ENCODE results near the gene COL16A1.
A peak's percentile ranks its signal among the peaks of the same experiment; 100 is the strongest.
"Not testable (repeated sequence)": the region's sequence is repeated elsewhere in the genome, so short reads cannot be mapped to it uniquely, and the experiment has no call there.

The COL16A1 gene

DNA sequence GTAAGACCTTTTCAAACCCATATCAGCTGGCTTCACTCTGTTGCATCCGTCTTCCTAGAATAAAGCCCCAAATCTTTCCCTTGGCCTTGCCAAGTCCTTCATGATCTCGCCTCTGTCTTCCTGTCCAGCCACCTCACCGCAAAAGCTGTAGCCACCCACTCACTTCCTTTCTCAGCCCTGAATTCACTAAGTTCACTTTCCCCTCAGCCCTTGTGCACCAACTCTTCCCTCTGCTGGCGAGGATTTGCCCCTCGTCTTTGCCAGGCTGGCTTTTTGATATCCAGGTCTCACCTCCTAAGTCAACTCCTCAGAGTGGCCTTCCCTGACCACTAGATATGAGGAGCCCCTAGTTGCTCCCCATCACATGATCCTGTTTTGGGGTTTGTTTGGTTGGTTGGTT, 3.9 kb upstream of the COL16A1 start:
- ATAC-seq (replicated peaks) (no peak), DNase-seq (no peak)
- Mint-ChIP-seq H3K4me3 (peak overlapping the region in 1 of 2 donors; percentile 9), H3K9me3 (no peaks in the 10 kb centered on the region), H3K4me1 (ENCODE audit: low read depth in 2 of 2) (peaks cover 26 to 31% of the 10 kb centered on the region in 2 donors), H3K36me3 (ENCODE audit: insufficient read depth) (no peaks in the 10 kb centered on the region), H3K27ac (peak overlapping the region in 1 of 2 donors; percentile 76), H3K27me3 (peaks cover 19 to 29% of the 10 kb centered on the region in 2 donors)

DNA sequence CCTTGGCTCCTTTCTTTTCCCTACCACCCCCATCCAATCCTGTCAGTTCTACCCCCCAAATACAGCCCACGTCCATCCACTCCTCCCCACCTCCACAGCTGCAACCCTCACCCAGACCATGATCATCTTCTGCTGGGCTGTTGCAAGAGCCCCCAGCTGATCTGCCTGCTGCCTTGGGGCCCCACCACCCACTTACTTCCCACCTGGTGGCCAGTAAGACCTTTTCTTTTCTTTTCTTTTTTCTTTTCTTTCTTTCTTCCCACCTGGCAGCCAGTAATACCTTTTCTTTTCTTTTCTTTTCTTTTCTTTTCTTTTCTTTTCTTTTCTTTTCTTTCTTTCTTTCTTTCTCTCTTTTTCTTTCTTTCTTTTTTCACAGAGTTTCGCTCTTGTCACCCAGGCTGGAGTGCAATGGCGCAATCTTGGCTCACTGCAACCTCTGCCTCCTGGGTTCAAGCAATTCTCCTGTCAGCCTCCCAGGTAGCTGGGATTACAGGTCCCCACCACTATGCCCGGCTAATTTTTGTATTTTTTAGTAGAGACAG, 3.3 kb upstream of the COL16A1 start:
- Mint-ChIP-seq H3K27ac (peak overlapping the region in 1 of 2 donors; percentile 76), H3K27me3 (peaks cover 13 to 23% of the 10 kb centered on the region in 2 donors), H3K4me1 (ENCODE audit: low read depth in 2 of 2) (peaks cover 26 to 31% of the 10 kb centered on the region in 2 donors)
- not testable (repeated sequence) for DNase-seq; H3K4me3 Mint-ChIP-seq; H3K9me3 Mint-ChIP-seq; ATAC-seq (replicated peaks); H3K36me3 Mint-ChIP-seq (ENCODE audit: insufficient read depth)

DNA sequence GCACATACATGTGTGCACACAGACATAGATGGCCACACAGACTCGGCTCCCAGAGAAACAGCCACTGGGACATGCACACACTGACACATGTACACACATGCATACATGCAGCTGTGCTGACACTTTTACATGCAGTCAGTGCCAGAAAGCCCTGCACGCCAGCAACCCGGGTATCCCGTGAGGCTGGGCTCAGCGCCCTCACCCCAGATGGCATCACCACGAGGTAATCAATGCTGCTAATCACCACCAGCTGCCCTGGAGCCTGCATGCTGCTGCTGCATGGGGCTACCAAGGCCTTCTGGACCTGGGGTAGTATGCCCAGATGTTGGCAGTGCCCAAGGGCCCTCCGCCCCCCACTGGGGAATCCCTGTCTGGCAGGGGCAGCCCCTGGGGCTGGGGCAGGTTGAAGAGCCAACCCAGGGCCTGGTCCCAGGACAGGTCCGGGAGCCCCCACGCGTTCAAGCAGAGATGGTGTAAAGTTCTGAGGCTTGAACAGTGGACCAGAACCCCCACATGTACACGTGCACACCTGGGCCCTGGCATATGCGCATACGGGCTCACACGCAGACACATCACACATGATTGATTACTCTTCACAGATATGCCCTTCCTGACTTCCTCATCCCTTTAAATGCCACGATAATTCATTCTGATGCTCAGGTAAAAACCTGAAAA, 2.7 kb upstream of the COL16A1 start:
- H3K27me3 Mint-ChIP-seq = peaks cover 9 to 18% of the 10 kb centered on the region in 2 donors
- no peaks in the 10 kb centered on the region for H3K36me3 Mint-ChIP-seq (ENCODE audit: insufficient read depth)
- H3K4me3 Mint-ChIP-seq = no peak overlapping the region
- H3K9me3 Mint-ChIP-seq = no peaks in the 10 kb centered on the region
- no peak for ATAC-seq (replicated peaks)
- peak overlapping the region in 1 of 2 donors; percentile 76 for H3K27ac Mint-ChIP-seq
- DNase-seq = no peak
- peaks cover 26 to 31% of the 10 kb centered on the region in 2 donors for H3K4me1 Mint-ChIP-seq (ENCODE audit: low read depth in 2 of 2)

DNA sequence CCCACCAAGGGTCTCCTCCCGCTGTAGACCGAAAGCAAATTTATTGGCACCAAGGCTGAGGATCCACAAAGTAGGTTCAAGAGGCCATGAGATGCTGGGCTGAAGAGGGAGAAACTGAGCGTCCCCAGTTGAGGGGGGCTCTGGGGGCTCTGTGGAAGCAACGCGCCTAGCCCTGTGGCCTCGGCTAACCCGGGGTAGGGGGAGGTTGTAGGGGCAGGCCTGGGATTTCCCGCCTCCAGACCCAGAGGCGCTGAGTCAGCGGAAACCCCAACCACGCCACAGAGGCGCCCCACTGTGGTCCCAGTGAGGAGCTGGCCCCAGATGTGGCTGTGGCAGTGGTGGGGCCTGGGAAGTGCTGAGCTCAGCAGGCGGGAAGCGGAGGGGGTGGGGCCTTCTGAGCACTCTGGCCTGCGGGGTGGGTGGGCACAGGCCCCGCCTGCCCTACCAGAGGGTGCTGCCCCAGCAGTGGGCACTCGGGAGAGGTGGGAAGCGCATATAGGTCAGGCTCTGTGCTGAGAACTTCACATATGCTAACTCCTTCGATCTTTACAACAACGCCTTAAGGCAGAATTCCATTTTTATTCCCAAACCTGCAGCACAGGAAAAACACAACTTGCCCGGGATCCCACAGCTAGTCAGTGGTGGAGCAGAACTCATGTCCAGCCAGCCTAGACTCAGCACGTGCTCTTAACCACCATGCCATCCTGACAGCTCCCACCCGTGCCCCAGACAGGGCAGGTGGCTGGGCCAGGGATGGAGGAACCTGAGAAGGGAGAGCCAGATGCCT, 1.5 kb upstream of the COL16A1 start:
- H3K4me1 Mint-ChIP-seq (ENCODE audit: low read depth in 2 of 2) = peaks cover 34 to 37% of the 10 kb centered on the region in 2 donors
- peak overlapping the region; percentile 66 to 86 for H3K27ac Mint-ChIP-seq
- H3K27me3 Mint-ChIP-seq = peaks cover 9 to 18% of the 10 kb centered on the region in 2 donors
- ATAC-seq (replicated peaks) (peak; percentile 94), DNase-seq (peak; percentile 43 to 66 (median 65))
- H3K9me3 Mint-ChIP-seq = no peaks in the 10 kb centered on the region
- peak overlapping the region; percentile 61 to 71 for H3K4me3 Mint-ChIP-seq
- H3K36me3 Mint-ChIP-seq (ENCODE audit: insufficient read depth) = peaks cover 4% of the 10 kb centered on the region

DNA sequence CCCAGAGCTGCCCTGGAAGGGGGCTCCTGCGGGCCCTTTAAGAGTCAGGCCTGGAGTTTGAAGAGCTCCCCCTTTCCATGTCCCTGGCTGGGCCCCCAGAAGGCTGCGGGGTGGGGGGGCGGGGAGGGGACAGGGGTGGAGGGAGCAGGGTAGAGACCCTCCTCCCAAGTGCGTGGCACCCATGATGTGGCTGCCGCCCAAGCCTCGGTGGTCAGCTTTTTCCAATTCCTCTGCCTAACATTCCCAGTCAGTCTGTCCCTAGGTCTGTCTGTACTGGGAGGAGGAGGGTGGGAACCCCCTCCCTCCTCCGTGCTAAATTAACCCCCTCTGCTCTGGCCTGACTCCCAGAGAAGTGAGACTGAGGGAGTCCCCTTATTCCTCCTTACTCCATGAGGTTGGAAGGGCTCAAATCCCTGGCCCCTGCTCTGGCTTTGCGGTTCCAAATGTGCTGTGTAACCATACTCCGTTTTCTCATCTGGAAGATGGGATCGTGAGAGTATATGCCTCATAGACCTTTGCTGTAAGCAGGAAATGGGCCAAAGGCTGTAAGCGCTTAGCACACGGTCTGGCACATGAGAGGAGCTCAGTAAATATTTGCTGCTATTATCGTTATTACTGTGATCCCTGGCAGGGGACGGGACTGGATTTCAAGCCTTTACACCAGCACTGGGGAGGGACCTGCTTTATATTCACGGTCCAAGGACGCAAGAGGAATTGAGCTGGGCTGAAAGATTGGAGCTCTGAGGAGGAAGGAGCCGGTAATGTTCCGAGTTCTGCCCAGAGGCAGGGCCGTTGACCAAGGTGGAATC, 658 bp upstream of the COL16A1 start:
- H3K9me3 Mint-ChIP-seq = no peaks in the 10 kb centered on the region
- peak overlapping the region; percentile 66 to 86 for H3K27ac Mint-ChIP-seq
- H3K4me1 Mint-ChIP-seq (ENCODE audit: low read depth in 2 of 2) = peaks cover 42 to 43% of the 10 kb centered on the region in 2 donors
- H3K4me3 Mint-ChIP-seq = peak overlapping the region; percentile 61 to 71
- DNase-seq (no peak), ATAC-seq (replicated peaks) (no peak)
- H3K27me3 Mint-ChIP-seq = peaks cover 9 to 18% of the 10 kb centered on the region in 2 donors
- peaks cover 4% of the 10 kb centered on the region for H3K36me3 Mint-ChIP-seq (ENCODE audit: insufficient read depth)

DNA sequence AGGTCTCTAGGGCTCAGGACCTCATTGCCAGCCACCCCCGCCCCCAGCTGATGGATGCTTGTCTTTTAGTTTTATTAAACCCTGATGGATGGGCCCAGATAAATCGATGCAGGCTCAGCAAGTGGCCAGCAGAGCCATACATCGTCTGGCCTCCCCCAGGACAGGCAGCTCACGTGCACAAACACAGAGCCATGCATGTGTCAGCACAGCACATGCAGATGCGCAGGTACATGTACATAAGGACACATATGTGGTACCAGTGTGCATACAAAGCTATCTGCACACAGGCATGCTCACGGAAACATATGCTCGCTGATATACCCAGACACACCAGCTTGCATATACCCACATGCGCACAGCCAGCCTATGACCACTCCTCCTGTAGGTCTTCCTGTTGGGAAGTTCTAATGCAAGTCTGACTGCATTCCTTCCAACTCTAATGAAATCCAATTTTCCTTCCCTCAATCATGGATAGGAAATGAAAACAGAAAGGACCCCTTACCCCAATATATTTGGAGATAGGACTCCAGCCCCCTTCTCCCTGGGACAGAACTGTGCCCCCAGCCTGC, 897 bp downstream of the COL16A1 start:
- H3K27me3 Mint-ChIP-seq = peaks cover 0 to 10% of the 10 kb centered on the region in 2 donors
- H3K36me3 Mint-ChIP-seq (ENCODE audit: insufficient read depth) = peaks cover 4% of the 10 kb centered on the region
- no peak overlapping the region for H3K4me3 Mint-ChIP-seq
- ATAC-seq (replicated peaks) = no peak
- DNase-seq = no peak
- H3K4me1 Mint-ChIP-seq (ENCODE audit: low read depth in 2 of 2) = peaks cover 48 to 50% of the 10 kb centered on the region in 2 donors
- H3K9me3 Mint-ChIP-seq = no peaks in the 10 kb centered on the region
- H3K27ac Mint-ChIP-seq = peak overlapping the region in 1 of 2 donors; percentile 75

DNA sequence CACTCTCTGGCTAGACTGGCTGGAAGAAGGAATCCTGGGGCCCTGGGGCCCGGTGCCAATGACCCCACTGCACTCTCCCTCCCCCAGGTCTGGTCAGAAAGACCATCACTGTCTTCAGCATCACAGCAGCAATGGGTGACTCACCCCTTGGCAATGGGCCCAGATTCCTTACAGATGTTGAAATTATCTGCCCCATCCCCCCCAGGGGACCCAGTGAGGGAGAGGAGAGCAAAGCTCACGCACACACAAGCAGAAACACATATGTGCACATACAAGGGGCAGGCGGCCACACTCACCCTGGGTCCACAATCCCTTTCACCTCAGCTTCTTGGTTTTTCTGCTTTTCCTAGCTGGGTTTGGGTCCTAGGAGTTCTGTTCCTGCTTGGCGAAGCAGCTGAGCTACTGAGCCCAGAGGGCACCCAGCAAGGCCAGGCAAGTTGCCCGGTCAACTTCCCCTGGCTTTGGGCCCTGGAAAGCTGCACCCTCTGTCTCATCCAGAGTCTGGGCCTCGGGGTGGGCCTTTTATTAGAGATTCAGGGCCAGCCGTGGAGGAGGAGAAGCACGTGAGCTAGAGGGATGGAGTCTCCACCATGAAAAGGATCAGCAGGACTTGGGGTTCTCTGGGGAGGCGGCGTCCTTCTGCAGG, 2.6 kb downstream of the COL16A1 start:
- peaks cover 0 to 9% of the 10 kb centered on the region in 2 donors for H3K27me3 Mint-ChIP-seq
- peak in 1 of 3 experiments; percentile 16 for DNase-seq

DNA sequence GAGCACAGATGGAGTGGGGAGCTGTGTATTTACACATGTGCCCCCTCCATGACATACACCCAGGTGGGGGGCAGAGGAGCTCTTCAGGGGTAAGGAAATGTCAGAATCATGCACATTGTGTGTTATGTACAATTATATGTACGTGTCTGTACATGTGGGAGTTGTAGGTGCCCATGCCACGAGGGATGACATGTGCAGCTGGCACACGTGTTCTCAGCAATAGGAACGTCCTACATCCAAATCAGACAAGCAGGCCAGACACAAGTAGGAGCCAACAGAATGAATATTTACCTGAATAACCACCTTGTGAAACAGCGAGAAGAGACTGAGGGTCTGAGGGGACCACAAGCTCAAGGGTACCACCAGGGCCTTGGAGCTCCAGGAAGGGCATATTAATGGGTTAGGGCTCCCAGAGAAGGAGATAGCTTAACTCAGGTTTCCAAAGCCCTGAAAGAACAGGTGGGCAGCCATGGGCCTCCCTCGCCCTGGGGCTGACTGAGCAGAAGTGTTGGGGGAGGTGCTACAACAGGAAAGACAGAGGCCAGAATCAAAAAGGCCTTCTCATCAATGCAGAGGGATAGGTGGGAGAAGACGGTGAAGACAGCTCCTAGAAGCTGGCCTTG, 3.2 kb downstream of the COL16A1 start:
- peak overlapping the region; percentile 29 to 53 for H3K27ac Mint-ChIP-seq
- H3K27me3 Mint-ChIP-seq = peaks cover 0 to 9% of the 10 kb centered on the region in 2 donors
- DNase-seq = no peak
- H3K4me1 Mint-ChIP-seq (ENCODE audit: low read depth in 2 of 2) = peaks cover 34 to 41% of the 10 kb centered on the region in 2 donors
- H3K9me3 Mint-ChIP-seq = no peaks in the 10 kb centered on the region
- no peak overlapping the region for H3K4me3 Mint-ChIP-seq
- peaks cover 4% of the 10 kb centered on the region for H3K36me3 Mint-ChIP-seq (ENCODE audit: insufficient read depth)
- ATAC-seq (replicated peaks) = no peak

More for the DNA sequence above, 2.6 kb downstream of the COL16A1 start:
- H3K36me3 Mint-ChIP-seq (ENCODE audit: insufficient read depth) = peaks cover 4% of the 10 kb centered on the region
- H3K27ac Mint-ChIP-seq = peak overlapping the region; percentile 29 to 53
- peaks cover 38 to 46% of the 10 kb centered on the region in 2 donors for H3K4me1 Mint-ChIP-seq (ENCODE audit: low read depth in 2 of 2)
- H3K4me3 Mint-ChIP-seq = no peak overlapping the region
- no peak for ATAC-seq (replicated peaks)
- H3K9me3 Mint-ChIP-seq = no peaks in the 10 kb centered on the region

DNA sequence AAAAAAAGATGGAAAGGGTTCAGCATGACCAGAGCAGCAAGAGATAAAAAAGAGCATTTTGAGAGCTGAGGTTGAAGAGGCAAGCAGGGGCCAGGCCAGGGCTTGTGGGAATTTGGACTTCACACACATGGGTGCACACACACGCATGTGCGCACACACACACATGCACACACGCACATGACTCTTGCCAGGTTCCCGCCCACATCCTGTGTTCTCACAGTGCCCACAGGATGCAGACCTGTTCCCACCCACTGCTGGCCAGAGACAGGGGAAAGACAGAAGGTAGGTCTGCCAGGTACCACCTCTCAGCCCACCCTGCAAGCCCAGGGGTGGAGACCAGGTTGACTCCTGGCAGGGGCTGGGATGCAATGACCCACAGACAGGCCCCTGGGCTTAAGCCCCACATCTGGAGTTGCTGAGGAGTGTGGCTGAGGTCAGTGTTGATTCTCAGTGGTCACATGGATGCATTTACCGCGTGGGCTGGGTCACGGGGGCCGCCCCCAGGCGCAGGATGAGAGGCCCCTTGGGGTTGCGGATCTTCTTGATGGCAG, 4.4 kb downstream of the COL16A1 start:
- peak; percentile 26 to 30 (median 29) for DNase-seq
- peak; percentile 85 for ATAC-seq (replicated peaks)
- peak overlapping the region; percentile 45 to 53 for H3K27ac Mint-ChIP-seq
- H3K27me3 Mint-ChIP-seq = peaks cover 0 to 1% of the 10 kb centered on the region in 2 donors
- no peaks in the 10 kb centered on the region for H3K9me3 Mint-ChIP-seq
- peaks cover 23 to 29% of the 10 kb centered on the region in 2 donors for H3K4me1 Mint-ChIP-seq (ENCODE audit: low read depth in 2 of 2)
- peaks cover 4% of the 10 kb centered on the region for H3K36me3 Mint-ChIP-seq (ENCODE audit: insufficient read depth)
- H3K4me3 Mint-ChIP-seq = peak overlapping the region; percentile 42 to 48

DNA sequence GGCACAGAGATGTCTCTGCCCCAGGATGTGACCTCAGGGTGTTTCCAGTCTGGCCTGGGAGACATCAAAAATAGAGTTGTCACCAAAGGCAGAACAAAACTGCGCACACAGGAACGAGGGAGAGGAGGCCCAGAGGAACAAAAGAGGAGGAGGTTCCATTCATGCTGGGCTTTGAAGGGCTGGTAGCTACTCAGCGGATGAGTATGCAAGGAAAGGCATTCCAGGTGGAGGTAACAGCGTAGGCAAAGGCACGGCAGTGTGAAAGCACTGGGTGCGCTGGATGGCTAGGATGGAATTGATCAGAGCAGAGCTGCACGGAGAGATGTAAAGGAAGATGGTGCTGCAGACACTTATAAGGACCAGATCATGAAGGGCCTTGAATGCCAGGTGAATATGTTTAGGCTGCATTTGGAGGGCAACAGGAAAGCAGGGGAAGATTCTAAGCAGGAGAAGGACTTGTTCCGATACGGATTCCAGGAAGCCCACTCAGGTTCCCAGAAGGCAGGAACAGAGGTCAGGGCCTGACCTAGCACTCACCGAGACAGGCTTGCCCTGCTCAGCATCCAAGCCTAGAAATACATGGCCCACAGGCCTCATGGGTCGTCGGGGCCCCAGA, 6.3 kb downstream of the COL16A1 start:
- Mint-ChIP-seq H3K4me1 (ENCODE audit: low read depth in 2 of 2) (peaks cover 22 to 28% of the 10 kb centered on the region in 2 donors), H3K27ac (peak overlapping the region; percentile 73 to 83), H3K36me3 (ENCODE audit: insufficient read depth) (peaks cover 4% of the 10 kb centered on the region), H3K4me3 (no peak overlapping the region), H3K27me3 (no peaks in the 10 kb centered on the region), H3K9me3 (no peaks in the 10 kb centered on the region)
- DNase-seq = no peak
- ATAC-seq (replicated peaks) = no peak

DNA sequence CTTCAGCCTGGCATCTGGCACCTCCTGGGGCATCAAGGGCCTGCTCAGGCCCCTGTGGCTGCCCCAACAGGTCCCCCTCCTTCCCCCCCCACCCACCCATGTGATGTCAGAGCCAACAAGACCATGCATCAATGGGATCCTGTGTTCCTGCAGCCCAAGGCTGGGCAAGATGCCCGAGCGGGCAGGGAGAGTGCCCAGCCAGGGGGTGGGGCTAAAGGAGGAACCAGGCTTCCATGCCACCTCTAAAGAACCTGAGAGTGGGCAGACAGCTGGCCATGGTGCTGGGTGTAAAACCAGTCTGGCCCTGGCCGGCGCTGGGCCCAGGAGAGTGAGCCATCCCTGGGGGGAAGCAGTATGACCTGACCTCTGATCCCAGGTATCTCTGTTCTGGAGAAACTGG, 7.6 kb downstream of the COL16A1 start:
- Mint-ChIP-seq H3K4me3 (no peak overlapping the region), H3K27ac (no peak overlapping the region), H3K36me3 (ENCODE audit: insufficient read depth) (peaks cover 4% of the 10 kb centered on the region), H3K4me1 (ENCODE audit: low read depth in 2 of 2) (peaks cover 22 to 28% of the 10 kb centered on the region in 2 donors), H3K27me3 (no peaks in the 10 kb centered on the region), H3K9me3 (no peaks in the 10 kb centered on the region)
- ATAC-seq (replicated peaks) (no peak), DNase-seq (no peak)

Measured in effector memory CD8-positive, alpha-beta T cell (primary cell).